ENCODE results near the gene TRIM8. TPM values are rescaled to one million over a fixed set of nuclear protein-coding genes. Genes with fewer than 3 reads are reported as not detected.

The TRIM8 gene
- total and polyA plus RNA-seq, 9 of the 15 experiments (the other 6 are each of a cell fraction or from before 2014, with no cell fraction given): 1.7 to 26.0 (median 9.1) TPM

- no peak for TF ChIP-seq ZNF695 (CRISPR knock-in tag; IDR thresholded peaks at IDR 0.05)
- TF ChIP-seq TAF1 (IDR thresholded peaks at IDR 0.05; ENCODE audit: control insufficient read depth, extremely low read depth, insufficient read depth, low read length, severe bottlenecking): no peak
- no peak for TF ChIP-seq MTF1 (CRISPR knock-in tag; IDR thresholded peaks at IDR 0.05; ENCODE audit: borderline replicate concordance)
- no peak for TF ChIP-seq TCF15 (CRISPR knock-in tag; IDR thresholded peaks at IDR 0.05)
- TF ChIP-seq ZBTB8A (IDR thresholded peaks at IDR 0.05; ENCODE audit: partially characterized antibody): no peak
- TF ChIP-seq XRCC5 (IDR thresholded peaks at IDR 0.05; ENCODE audit: low read depth, low read length): no peak
- no peak for TF ChIP-seq ARID1B (IDR thresholded peaks at IDR 0.05)
- TF ChIP-seq ESRRB (CRISPR knock-in tag; IDR thresholded peaks at IDR 0.05; ENCODE audit: borderline replicate concordance): no peak
- no peak for TF ChIP-seq GATAD2A (IDR thresholded peaks at IDR 0.05)
- no peak for TF ChIP-seq SRSF9 (IDR thresholded peaks at IDR 0.05; ENCODE audit: borderline replicate concordance, low read depth, low read length)
- TF ChIP-seq JUN (IDR thresholded peaks at IDR 0.05; ENCODE audit: borderline replicate concordance, low read depth, low read length): no peak
- TF ChIP-seq JUN (CRISPR knock-in tag; IDR thresholded peaks at IDR 0.05; ENCODE audit: borderline replicate concordance): no peak
- no peak for TF ChIP-seq ZNF583 (CRISPR knock-in tag; IDR thresholded peaks at IDR 0.05)
- no peak for TF ChIP-seq MLX (CRISPR knock-in tag; conservative IDR thresholded peaks at IDR 0.05)
- TF ChIP-seq CHCHD3 (CRISPR knock-in tag; IDR thresholded peaks at IDR 0.05): no peak
- TF ChIP-seq POLR3A (IDR thresholded peaks at IDR 0.05; ENCODE audit: borderline replicate concordance, extremely low read depth, insufficient read depth, insufficient read length): no peak
- no peak for TF ChIP-seq XRCC4 (IDR thresholded peaks at IDR 0.05; ENCODE audit: extremely low read depth, insufficient read depth, insufficient read length)
- TF ChIP-seq ETV5 (CRISPR knock-in tag; IDR thresholded peaks at IDR 0.05; ENCODE audit: low read depth): no peak
- TF ChIP-seq TCF3 (CRISPR knock-in tag; IDR thresholded peaks at IDR 0.05): peak; percentile 48
- TF ChIP-seq ZFP30 (CRISPR knock-in tag; IDR thresholded peaks at IDR 0.05; ENCODE audit: borderline replicate concordance): no peak
- peak; percentile 67 for TF ChIP-seq CBFA2T3 (IDR thresholded peaks at IDR 0.05)
- no peak for TF ChIP-seq TSHZ1 (CRISPR knock-in tag; IDR thresholded peaks at IDR 0.05)
- no peak for TF ChIP-seq RHOXF2B (CRISPR knock-in tag; conservative IDR thresholded peaks at IDR 0.05)
- TF ChIP-seq ZNF263 (CRISPR knock-in tag; IDR thresholded peaks at IDR 0.05; ENCODE audit: borderline replicate concordance): no peak
- TF ChIP-seq DDX20 (tag; IDR thresholded peaks at IDR 0.05; ENCODE audit: low read depth): no peak
- 0 out of 2 replicates have a peak, but pooled peaks have one; percentile 11 for TF ChIP-seq TAL1 (IDR thresholded peaks at IDR 0.05)
These were observed 4.7 kb upstream of the TRIM8 start (continued) for GRCh38 chr10:102639537-102639936.
